GM18517 (cell line): Measurements from ENCODE around the gene DBN1.
"Not testable (repeated sequence)": the region's sequence is repeated elsewhere in the genome, so short reads cannot be mapped to it uniquely, and the experiment has no call there.

Experiments
- ATAC-seq: cut with Tn5 transposase; IDR thresholded peaks from one replicate; pipeline ENCODE4 v1.9.1; 2021; ENCODE audit warnings: mild to moderate bottlenecking, moderate library complexity; ENCODE audit not compliant: unreplicated experiment

The DBN1 gene

GRCh38 chr5:177431317-177432142, 41.9 kb downstream of the DBN1 start:
- ATAC-seq, result peak; percentile 44

DNA sequence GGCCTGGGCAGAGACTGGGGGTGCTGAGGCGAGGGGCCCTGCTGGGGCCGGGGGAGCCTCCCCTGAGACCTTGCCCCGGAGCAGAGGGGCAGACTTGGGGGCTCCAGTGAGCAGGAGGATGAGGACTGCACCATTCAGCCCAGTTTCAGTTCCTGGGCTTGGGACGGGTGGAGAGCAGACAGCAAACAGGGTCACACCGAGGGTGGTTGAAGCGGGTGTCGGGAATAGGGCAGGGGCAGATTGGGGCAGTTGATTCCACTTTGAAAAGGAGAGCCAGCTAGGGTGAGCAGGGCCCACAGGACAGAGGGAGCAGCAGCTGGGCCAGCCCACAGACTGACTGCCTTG, 42.5 kb downstream of the DBN1 start:
- ATAC-seq, result no peak

DNA sequence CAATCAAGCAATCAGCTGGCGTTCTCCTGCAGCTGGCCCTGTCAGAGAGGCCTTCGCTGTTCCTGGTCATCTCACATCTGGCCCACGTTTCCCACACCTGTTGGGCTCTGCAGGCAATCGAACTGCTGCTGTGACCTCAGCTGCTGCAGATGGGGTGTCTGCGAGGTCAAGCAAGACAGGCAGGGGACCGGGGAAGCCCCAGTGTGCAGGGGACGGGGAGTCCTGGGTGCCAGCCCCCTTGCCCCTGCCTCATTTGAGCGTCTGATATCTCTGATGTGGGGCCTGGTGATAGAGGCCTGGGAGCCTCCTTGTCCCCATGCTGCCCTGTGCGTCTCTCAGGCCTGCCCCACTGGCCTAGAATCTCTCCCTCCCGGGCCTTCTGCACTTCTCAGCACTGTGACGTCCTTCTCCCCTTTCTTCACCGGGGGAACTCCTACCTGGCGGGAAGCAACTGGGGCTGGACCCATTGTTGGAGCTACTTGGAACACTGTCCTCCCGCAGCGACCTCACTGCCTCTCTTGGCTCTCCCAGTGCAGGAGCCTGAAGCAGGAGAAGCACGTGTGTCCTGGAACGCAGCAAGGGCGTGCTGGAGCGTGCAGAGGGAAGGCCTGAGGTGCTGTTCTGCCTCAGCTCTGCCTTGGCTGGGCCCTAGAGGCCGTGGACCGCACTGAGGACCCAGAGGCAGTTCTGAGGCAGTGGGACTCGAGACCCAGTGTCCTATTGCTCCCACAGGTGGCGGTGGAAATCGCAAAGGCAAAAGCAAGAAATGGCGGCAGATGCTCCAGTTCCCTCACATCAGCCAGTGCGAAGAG, 43.1 kb downstream of the DBN1 start:
- ATAC-seq, result no peak

- no peak for ATAC-seq
Measured at GRCh38 chr5:177429248-177430040, 44.0 kb downstream of the DBN1 start.

- ATAC-seq, result no peak
Measured at GRCh38 chr5:177428574-177429217, 44.7 kb downstream of the DBN1 start.

DNA sequence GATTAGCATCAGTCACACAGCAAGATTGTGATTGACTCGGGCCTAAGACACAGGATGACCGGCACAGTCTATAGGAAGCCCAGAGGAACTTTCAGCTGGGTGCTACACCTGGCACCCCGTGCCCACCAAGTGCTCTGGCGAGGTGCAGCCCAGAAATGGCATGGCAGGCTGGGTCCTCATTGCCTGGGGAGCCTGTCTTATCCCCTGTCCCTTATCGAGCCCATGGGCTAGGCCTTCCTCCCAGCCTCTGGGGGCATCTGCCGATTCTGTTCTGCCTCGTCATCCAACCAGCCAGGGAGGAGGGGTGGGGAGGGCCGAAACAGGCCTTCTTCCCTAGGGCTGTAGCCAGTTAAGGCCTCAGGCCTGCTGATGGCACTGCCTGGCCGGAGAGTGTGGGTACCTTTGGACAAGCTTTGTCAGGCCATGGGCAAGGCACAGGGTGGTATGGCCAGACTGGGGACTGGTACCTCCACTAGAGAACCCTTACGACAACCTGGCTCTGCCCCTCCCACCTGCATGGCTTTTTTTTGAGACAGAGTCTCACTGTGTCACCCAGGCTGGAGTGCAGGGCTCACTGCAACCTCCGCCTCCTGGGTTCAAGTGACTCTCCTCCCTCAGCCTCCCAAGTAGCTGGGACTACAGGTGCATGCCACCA, 45.4 kb downstream of the DBN1 start:
- no peak for ATAC-seq

- no peak for ATAC-seq
Measured at GRCh38 chr5:177427211-177427822, 46.1 kb downstream of the DBN1 start.

DNA sequence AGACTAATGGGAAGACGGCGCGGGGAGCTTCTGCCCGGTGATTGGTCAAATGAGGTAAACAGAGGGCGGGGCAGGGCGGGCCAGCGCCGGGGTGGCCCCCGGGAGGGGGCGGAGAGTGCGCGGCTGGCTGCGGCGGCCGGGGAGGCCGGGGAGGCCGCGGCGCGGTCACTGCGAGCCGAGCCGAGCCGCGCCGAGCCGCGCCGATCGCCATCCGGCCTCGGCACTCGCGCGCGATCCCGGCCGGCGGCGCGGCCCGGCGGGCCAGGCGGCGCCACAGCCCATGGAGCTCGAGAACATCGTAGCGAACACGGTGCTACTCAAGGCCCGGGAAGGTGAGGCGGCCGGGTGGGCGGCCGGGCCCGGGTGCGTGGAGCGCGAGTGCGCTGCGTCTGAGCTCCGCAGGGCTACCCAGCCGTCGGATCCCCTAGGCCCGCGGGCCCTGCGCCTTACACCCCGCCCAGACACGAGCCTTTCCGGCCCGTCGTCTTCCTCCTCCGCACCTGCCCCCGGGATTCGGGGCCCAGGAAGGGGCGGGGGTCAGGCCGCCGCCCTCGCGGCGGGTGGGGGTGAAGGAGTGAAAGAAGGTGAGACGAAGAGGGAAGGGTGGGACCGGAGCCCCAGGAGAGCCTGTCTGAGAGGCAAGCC, 46.7 kb downstream of the DBN1 start, which contains the start of gene GRK6:
TSS of gene GRK6 (plus strand) at position 111 of the 645 bp plus-strand sequence. CDS start at position 281, 170 bp downstream.
- peak; percentile 1 for ATAC-seq

DNA sequence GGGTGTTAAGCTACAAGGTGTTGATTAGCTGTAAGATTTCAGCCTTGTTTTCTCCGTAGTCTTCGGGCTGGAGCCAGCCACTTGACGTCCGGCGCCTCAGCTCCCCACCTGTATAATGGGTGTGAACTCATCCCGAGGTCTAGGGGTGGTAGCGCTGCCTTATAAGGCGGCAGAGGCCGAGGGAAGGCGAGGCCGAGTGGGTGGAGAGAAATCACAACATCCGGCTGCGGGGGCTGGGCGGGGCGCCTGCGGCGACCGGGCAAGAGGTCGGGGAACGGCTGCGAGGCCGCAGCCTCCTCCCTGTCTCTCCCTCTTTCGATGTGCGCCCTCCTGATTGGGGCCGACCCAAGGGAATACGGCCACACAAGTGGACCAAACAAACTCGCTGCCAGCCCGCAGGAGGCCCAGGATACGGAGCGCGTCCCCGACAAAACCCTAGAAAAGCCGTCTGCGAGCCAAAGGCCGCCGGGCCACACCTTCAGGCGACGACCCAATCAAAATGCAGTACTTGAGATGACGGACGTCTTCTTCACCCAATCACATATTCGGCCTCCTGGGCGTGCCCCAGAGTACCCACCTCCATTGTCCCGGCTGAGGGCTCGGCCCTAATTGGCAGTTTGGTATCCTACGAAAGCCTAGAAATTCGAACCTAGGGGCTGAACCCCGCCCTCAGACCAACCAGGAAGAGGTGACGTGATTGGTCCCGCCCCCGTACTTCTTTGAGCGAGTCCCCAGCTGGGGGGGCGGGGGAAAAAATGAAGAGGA, 47.5 kb downstream of the DBN1 start:
- peak; percentile 79 for ATAC-seq

- ATAC-seq, result no peak
Measured at GRCh38 chr5:177425196-177425800, 48.1 kb downstream of the DBN1 start.

DNA sequence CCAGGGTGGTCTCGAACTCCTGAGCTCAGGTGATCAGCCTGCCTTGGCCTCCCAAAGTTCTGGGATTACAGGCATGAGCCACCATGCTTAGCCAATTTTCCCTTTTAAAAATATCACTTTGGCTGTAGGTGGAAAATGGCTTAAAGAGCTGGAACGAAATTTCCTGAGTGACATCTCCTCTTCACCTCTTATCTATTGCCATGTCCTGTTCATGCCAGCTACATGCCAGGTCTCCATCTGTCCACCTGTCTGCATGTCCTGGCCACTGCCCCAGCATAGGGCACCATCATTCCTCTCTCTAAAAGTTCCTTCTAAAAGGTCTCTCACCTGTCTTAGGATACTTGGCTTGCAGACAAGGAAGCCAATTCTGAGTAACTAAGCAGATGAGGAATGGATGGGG, 49.8 kb downstream of the DBN1 start:
- no peak for ATAC-seq

DNA sequence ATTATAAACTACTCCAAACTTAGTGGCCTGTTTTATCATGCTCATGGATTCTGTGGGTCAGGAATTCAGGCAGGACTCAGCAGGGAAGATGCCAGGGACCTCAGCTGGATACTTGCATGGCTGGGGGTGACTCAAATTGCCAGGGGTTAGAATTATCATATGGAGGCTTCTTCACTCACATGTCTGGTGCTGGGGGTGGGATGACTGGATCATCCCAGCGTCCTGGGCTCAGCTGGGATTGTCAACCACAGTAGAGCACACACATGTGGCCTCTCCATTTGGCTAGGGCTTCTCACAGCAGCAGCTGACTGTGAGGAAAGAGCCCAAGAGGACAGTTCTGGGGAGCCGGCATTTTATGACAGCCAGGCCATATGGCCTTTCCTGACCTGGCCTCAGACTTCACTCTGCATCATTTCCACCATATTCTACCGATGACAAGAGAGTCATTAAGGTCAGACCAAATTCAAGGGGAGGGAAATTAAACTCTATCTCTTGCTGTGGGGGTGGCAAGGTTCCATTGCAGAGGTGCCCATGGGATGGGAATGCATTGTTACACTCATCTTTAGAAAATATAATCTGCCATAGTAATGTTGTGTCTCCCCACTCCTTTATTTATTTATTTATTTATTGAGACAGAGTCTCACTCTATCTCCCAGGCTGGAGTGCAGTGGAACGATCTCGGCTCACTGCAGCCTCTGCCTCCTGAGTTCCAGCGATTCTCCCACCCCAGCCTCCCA, 52.2 kb downstream of the DBN1 start:
- ATAC-seq, result no peak

DNA sequence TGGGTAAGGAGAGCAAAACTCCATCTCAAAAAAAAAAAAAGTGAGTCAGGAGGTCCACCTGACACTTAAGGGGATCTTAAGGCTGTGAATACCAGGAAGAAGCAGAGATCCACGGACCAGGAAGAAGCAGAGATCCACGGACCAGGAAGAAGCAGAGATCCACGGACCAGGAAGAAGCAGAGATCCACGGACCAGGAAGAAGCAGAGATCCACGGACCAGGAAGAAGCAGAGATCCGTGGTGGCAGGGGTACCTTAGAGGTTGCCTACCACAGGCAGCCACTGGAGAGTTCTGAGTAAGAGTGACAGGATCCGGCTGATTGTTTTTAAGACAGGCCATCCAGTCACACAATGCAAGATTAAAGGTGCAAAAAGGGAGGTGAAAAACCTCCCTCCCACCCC, 53.0 kb downstream of the DBN1 start:
- not testable (repeated sequence) for ATAC-seq

DNA sequence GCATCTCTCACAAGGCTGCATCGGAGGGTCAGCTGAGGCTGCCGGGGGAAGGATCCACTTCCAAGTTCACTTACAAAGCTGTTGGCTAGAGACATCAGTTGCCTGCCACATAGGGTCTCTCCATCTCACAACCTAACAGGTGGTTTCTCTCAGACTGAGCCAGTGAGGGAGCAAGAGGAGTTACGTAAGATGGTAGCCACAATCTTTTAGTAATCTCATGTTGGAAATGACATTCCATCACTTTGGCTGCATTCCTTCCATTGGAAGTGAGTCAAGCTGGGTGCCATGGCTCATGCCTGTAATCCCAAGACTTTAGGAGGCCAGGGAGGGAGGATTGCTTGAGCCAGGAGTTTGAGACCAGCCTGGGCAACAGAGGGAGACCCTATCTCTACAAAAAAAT, 54.4 kb downstream of the DBN1 start:
- no peak for ATAC-seq

DNA sequence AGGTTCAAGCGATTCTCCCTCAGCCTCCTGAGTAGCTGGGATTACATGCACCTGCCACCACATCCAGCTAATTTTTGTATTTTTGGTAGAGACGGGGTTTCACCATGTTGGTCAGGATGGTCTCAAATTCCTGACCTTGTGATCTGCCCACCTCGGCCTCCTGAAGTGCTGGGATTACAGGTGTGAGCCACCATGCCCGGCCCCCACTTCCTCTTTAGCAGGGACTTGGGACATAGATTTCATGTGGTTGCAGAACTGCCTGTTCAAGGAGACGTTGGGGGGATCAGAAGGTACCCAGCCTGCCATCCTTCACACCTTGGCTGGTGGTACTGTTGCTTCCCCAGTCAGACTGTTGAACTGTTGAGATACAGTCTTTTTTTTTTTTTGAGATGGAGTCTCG, 56.4 kb downstream of the DBN1 start:
- ATAC-seq, result not testable (repeated sequence)

- no peak for ATAC-seq
Measured at GRCh38 chr5:177414481-177414880, 59.0 kb downstream of the DBN1 start.

DNA sequence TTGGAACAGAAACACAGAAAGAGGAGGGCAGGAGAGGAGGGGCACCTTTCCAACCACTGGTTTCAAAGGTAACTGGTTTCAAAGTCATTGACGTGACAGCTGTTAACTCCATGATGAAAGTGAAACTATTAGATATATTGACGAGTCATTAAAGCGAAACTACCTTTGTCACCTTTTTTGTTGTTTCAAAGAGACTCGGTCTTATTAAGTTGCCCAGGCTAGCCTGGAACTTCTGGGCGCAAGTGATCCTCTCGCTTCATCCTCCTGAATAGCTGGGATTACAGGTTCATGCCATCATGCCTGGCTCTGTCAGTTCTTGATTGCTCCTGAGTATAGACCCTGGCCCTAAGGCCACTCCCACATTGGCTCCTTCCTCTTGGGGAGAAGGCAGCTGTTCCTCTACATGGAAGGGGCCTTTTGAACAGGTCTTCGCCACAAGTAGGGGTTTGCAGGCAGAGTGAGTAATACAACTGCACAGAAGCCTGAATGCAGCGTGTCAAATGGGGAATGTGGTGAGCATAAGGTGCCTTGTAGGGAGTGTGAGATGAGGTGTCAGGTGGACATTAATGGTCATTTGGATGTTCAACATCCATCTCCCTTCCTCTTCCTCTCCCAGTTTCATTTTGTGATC, 60.7 kb downstream of the DBN1 start:
- peak; percentile 79 for ATAC-seq
